ENCODE data around the gene UQCC5.
"Not testable (repeated sequence)": the region's sequence is repeated elsewhere in the genome, so short reads cannot be mapped to it uniquely, and the experiment has no call there.

UQCC5 gene

DNA sequence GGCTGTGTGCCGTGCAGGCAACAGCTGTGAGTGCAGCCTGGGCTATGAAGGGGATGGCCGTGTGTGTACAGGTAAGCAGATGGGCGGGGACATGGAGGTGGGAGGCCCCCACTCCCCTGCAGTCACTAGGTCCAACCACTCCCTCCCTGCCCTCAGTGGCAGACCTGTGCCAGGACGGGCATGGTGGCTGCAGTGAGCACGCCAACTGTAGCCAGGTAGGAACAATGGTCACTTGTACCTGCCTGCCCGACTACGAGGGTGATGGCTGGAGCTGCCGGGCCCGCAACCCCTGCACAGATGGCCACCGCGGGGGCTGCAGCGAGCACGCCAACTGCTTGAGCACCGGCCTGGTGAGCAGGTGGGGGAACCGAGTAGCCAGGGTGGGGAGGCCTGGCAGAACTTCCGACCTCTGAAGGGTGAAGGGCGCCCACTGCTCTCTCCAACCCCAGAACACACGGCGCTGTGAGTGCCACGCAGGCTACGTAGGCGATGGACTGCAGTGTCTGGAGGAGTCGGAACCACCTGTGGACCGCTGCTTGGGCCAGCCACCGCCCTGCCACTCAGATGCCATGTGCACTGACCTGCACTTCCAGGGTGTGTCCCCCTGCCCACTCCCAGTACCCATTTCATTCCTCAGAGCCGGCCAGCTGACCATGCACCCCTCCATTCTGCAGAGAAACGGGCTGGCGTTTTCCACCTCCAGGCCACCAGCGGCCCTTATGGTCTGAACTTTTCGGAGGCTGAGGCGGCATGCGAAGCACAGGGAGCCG lies 14.3 kb upstream of the UQCC5 start:
- no peak for DNase-seq (ENCODE audit: low read depth in 3 of 3, low spot score in 1 of 3)

DNA sequence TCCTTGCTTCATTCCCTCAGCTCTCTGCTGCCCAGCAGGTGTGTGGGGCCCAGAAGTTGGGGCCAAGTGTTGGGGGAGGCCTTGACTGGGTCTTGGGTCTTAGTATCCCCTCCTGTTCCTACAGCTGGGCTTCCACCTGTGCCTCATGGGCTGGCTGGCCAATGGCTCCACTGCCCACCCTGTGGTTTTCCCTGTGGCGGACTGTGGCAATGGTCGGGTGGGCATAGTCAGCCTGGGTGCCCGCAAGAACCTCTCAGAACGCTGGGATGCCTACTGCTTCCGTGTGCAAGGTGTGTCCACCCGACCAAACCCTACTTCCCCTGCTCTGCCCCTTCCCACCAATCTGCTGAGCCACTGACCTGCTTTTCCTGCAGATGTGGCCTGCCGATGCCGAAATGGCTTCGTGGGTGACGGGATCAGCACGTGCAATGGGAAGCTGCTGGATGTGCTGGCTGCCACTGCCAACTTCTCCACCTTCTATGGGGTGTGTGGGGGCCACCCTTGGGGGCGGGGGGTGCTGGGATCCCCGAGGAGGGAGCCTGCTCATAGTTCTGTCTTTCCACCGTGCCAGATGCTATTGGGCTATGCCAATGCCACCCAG lies 13.7 kb upstream of the UQCC5 start:
- DNase-seq (ENCODE audit: low read depth in 3 of 3, low spot score in 1 of 3): no peak

DNA sequence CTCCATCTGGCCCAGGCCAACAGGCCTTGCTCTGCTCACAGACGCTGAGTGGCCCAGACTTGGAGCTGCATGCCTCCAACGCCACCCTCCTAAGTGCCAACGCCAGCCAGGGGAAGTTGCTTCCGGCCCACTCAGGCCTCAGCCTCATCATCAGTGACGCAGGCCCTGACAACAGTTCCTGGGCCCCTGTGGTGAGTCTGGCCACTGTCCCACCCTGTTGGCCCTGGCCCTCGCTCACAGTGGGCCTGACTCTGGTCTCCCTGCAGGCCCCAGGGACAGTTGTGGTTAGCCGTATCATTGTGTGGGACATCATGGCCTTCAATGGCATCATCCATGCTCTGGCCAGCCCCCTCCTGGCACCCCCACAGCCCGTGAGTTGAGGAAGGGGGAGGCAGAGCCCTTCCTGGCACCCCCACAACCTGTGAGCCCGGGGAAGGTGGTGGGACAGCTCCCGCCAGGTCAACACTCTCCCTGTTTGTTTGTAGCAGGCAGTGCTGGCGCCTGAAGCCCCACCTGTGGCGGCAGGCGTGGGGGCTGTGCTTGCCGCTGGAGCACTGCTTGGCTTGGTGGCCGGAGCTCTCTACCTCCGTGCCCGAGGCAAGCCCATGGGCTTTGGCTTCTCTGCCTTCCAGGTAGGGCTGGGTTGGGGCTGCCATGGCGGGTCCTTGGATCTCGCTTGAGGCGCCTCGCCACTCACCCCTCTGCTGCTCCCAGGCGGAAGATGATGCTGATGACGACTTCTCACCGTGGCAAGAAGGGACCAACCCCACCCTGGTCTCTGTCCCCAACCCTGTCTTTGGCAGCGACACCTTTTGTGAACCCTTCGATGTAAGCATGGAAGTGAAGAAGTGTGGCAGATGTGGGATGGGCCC lies 12.8 kb upstream of the UQCC5 start:
- DNase-seq (ENCODE audit: low read depth in 3 of 3, low spot score in 1 of 3): no peak

GRCh38 chr3:52524258-52524751 lies 12.1 kb upstream of the UQCC5 start:
- no peak for DNase-seq (ENCODE audit: low read depth in 3 of 3, low spot score in 1 of 3)

DNA sequence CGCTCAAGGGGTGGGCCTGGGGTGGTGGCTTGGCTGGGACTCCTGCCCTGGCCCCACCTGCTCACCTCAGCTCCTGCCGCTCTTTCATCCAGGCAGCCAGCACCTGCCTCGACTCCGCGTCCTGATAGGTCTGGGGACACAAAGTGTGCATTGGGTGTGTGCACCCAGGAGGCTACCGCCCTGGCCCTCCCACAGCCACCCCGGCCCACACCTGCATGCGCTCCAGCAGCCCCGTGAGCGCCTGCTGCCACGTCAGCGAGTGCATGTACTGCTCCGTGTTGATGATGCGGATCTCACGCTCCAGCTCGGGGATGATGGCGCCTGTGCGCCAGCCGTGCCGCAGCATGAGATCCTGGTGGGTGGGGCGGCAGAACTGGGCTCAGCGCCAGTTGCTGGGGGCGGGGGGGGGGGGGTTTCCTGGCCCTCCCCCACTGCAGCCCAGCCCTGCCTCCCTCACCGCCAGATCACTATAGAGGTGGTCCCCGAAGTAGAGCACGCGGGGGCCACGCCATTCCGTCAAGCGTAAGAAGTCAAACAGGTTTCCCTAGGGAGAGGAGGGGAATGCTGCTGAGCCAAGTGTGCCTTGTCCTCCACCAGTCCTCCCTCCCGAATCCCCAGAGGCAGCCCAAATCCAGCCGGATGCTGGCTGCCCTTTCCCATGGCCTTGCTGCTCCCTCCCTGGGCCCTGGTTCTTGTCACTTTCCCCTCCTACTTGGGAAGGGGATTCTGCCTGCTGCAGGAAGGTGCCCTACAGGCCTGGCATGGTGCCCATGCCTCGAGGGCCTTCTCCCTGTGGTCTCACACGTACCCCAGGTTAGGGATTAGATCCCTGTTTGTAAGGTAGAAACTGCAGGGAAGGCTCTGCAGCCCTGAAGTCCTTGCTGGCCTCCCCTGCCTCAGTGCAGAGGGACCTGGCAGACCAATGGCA lies 11.4 kb upstream of the UQCC5 start:
- DNase-seq (ENCODE audit: low read depth in 3 of 3, low spot score in 1 of 3): no peak

- DNase-seq (ENCODE audit: low read depth in 3 of 3, low spot score in 1 of 3): no peak
Observed at GRCh38 chr3:52525680-52526561, 10.5 kb upstream of the UQCC5 start.

GRCh38 chr3:52526671-52527038 lies 9.8 kb upstream of the UQCC5 start:
- DNase-seq (ENCODE audit: low read depth in 3 of 3, low spot score in 1 of 3): not testable (repeated sequence)

GRCh38 chr3:52527039-52527731 lies 9.2 kb upstream of the UQCC5 start:
- no peak for DNase-seq (ENCODE audit: low read depth in 3 of 3, low spot score in 1 of 3)

- no peak for DNase-seq (ENCODE audit: low read depth in 3 of 3, low spot score in 1 of 3)
Observed at GRCh38 chr3:52527732-52528585, 8.4 kb upstream of the UQCC5 start.

GRCh38 chr3:52528586-52529375 lies 7.6 kb upstream of the UQCC5 start:
- no peak for DNase-seq (ENCODE audit: low read depth in 3 of 3, low spot score in 1 of 3)

- DNase-seq (ENCODE audit: low read depth in 3 of 3, low spot score in 1 of 3): no peak
Observed at GRCh38 chr3:52529376-52530333, 6.8 kb upstream of the UQCC5 start.

- no peak for DNase-seq (ENCODE audit: low read depth in 3 of 3, low spot score in 1 of 3)
Observed at GRCh38 chr3:52530918-52531826, 5.2 kb upstream of the UQCC5 start.

- no peak for DNase-seq (ENCODE audit: low read depth in 3 of 3, low spot score in 1 of 3)
Observed at GRCh38 chr3:52531860-52532516, 4.4 kb upstream of the UQCC5 start.

DNA sequence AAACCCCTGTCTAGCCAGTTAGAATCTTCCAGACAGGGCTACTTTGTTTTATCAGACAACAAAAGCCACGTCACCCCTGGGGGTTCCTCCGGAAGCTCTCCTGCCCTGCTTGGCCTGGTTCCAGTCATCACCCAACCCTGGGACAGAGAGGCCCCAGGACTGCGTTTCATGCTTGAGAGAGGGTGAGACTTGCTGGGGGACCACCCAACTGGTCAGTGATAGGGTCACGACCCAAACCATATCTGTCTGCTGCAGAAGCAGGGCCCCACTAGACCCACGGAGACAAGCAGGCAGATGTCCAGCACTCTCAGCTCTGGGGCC lies 3.9 kb upstream of the UQCC5 start:
- DNase-seq (ENCODE audit: low read depth in 3 of 3, low spot score in 1 of 3): no peak

Data from stimulated activated CD4-positive, alpha-beta T cell treated with anti-CD3 and anti-CD28 coated beads, TNF-alpha, amount 100 ng/mL, for 1 hour (primary cell).